Measurements from ENCODE around the gene TMEM179B.
"Not testable (repeated sequence)": the region's sequence is repeated elsewhere in the genome, so short reads cannot be mapped to it uniquely, and the experiment has no call there.

TMEM179B gene

DNA sequence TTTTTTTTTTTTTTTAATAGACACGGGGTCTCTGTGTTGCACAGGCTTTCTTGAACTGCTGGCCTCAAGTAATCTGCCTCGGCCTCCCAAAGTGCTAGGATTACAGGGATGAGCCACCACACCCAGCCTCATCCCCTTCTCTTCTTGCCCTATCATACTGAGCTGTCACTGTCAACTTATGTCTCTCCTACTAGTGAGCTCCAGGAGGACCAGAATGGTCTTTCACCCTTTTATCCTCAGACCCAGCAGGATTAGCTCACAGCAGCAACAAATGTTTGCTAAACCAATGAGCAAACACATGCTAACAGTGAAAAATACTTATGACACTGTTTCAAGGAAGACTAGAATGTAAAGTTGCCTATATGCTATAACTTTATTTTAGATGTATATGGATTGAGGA, 24.5 kb downstream of the TMEM179B start:
- H3K36me3 ChIP-seq (ENCODE audit: control insufficient read depth, insufficient read depth, low read length): no peaks in the 10 kb centered on the region
- no peak overlapping the region for H2BK5ac ChIP-seq (ENCODE audit: low read length)
- H4K8ac ChIP-seq (ENCODE audit: low read depth, low read length): no peak overlapping the region
- no peak overlapping the region for H3K56ac ChIP-seq (ENCODE audit: low read length)
- no peak overlapping the region for H3K18ac ChIP-seq (ENCODE audit: low read length)
- no peaks in the 10 kb centered on the region for H3K4me1 ChIP-seq (ENCODE audit: control insufficient read depth, low read depth, low read length)
- H2BK120ac ChIP-seq (ENCODE audit: low read depth, low read length): no peak overlapping the region
- H2AK5ac ChIP-seq (ENCODE audit: low read length): no peak overlapping the region
- no peak overlapping the region for H4K5ac ChIP-seq (ENCODE audit: low read length)
- H3K4me2 ChIP-seq (ENCODE audit: low read length): no peak overlapping the region
- no peak overlapping the region for H2BK15ac ChIP-seq (replicated peaks; ENCODE audit: low read depth)
- H3K79me1 ChIP-seq (ENCODE audit: low read length): no peaks in the 10 kb centered on the region
- DNase-seq: no peak
- H3K4me3 ChIP-seq (ENCODE audit: low read length): no peak overlapping the region
- H3K79me2 ChIP-seq (ENCODE audit: control insufficient read depth, insufficient read depth, low read length): no peaks in the 10 kb centered on the region
- H3K27ac ChIP-seq (ENCODE audit: low read depth, low read length): no peak overlapping the region
- no peak overlapping the region for H3K23ac ChIP-seq (ENCODE audit: low read length)
- no peaks in the 10 kb centered on the region for H3K27me3 ChIP-seq (ENCODE audit: insufficient read depth, low read length, poor library complexity)
- H3K4ac ChIP-seq (ENCODE audit: low read depth, low read length): no peak overlapping the region
- no CpG with 5 or more reads among the region's 2 CpGs for WGBS (ENCODE audit: extremely low coverage, insufficient coverage, low lambda C conversion rate)
- H3K9ac ChIP-seq (ENCODE audit: low read length): no peak overlapping the region

DNA sequence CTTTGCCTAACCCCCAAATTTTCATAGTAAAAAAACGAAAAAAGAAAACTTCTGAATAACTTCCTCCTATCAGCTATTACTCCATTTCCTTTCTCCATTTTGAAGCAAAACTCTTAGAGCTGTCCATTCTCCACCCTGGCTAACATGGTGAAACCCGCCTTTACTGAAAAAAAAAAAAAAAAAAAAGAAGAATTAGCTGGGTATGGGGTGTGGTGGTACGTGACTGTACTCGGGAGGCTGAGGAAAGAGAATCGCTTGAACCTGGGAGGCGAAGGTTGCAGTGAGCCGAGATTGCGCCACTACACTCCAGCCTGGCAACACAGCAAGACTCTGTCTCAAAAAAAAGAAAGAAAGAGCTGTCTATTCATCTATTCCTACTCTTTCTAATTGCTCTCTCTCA, 29.4 kb downstream of the TMEM179B start:
- Histone ChIP-seq H3K36me3 (ENCODE audit: control insufficient read depth, insufficient read depth, low read length) (no peaks in the 10 kb centered on the region), H2AK5ac (ENCODE audit: low read length) (no peak overlapping the region), H2BK5ac (ENCODE audit: low read length) (no peak overlapping the region), H3K79me1 (ENCODE audit: low read length) (no peaks in the 10 kb centered on the region), H3K23ac (ENCODE audit: low read length) (no peak overlapping the region), H3K27me3 (ENCODE audit: insufficient read depth, low read length, poor library complexity) (no peaks in the 10 kb centered on the region), H3K56ac (ENCODE audit: low read length) (no peak overlapping the region), H3K4ac (ENCODE audit: low read depth, low read length) (no peak overlapping the region), H4K5ac (ENCODE audit: low read length) (no peak overlapping the region), H3K4me3 (ENCODE audit: low read length) (no peak overlapping the region), H3K4me2 (ENCODE audit: low read length) (no peak overlapping the region), H3K79me2 (ENCODE audit: control insufficient read depth, insufficient read depth, low read length) (no peaks in the 10 kb centered on the region), H3K4me1 (ENCODE audit: control insufficient read depth, low read depth, low read length) (no peaks in the 10 kb centered on the region), H3K27ac (ENCODE audit: low read depth, low read length) (no peak overlapping the region), H2BK15ac (replicated peaks; ENCODE audit: low read depth) (no peak overlapping the region), H2BK120ac (ENCODE audit: low read depth, low read length) (no peak overlapping the region), H4K8ac (ENCODE audit: low read depth, low read length) (no peak overlapping the region), H3K18ac (ENCODE audit: low read length) (no peak overlapping the region), H3K9ac (ENCODE audit: low read length) (no peak overlapping the region)
- no CpG with 5 or more reads among the region's 8 CpGs for WGBS (ENCODE audit: extremely low coverage, insufficient coverage, low lambda C conversion rate)
- no peak for DNase-seq

DNA sequence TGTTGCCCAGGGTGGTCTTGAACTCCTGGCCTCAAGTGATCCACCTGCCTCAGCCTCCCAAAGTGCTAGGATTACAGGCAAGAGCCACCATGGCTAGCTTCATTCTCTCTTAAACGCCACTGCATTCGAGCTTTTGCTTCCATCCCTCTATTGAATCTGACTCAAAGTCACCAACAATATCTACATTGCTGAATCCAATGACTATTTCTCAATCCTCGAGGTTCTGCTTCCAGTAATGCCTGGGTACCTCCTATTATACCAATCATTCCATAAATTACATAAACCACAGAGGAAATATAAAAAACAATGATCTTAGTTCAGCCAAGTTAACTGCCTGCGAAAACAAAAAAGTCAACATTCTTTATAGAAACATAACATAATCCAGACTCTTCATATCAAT, 29.9 kb downstream of the TMEM179B start:
- no peaks in the 10 kb centered on the region for H3K79me1 ChIP-seq (ENCODE audit: low read length)
- no peak overlapping the region for H3K4me2 ChIP-seq (ENCODE audit: low read length)
- H3K9ac ChIP-seq (ENCODE audit: low read length): no peak overlapping the region
- H3K27ac ChIP-seq (ENCODE audit: low read depth, low read length): no peak overlapping the region
- H2BK120ac ChIP-seq (ENCODE audit: low read depth, low read length): no peak overlapping the region
- no CpG with 5 or more reads among the region's 4 CpGs for WGBS (ENCODE audit: extremely low coverage, insufficient coverage, low lambda C conversion rate)
- H4K5ac ChIP-seq (ENCODE audit: low read length): no peak overlapping the region
- H3K4me3 ChIP-seq (ENCODE audit: low read length): no peak overlapping the region
- no peak overlapping the region for H2BK5ac ChIP-seq (ENCODE audit: low read length)
- no peak overlapping the region for H2BK15ac ChIP-seq (replicated peaks; ENCODE audit: low read depth)
- no peak for DNase-seq
- no peak overlapping the region for H2AK5ac ChIP-seq (ENCODE audit: low read length)
- H3K4me1 ChIP-seq (ENCODE audit: control insufficient read depth, low read depth, low read length): no peaks in the 10 kb centered on the region
- no peaks in the 10 kb centered on the region for H3K79me2 ChIP-seq (ENCODE audit: control insufficient read depth, insufficient read depth, low read length)
- no peak overlapping the region for H3K18ac ChIP-seq (ENCODE audit: low read length)
- no peak overlapping the region for H4K8ac ChIP-seq (ENCODE audit: low read depth, low read length)
- no peak overlapping the region for H3K23ac ChIP-seq (ENCODE audit: low read length)
- H3K4ac ChIP-seq (ENCODE audit: low read depth, low read length): no peak overlapping the region
- H3K27me3 ChIP-seq (ENCODE audit: insufficient read depth, low read length, poor library complexity): no peaks in the 10 kb centered on the region
- H3K36me3 ChIP-seq (ENCODE audit: control insufficient read depth, insufficient read depth, low read length): no peaks in the 10 kb centered on the region
- H3K56ac ChIP-seq (ENCODE audit: low read length): no peak overlapping the region

DNA sequence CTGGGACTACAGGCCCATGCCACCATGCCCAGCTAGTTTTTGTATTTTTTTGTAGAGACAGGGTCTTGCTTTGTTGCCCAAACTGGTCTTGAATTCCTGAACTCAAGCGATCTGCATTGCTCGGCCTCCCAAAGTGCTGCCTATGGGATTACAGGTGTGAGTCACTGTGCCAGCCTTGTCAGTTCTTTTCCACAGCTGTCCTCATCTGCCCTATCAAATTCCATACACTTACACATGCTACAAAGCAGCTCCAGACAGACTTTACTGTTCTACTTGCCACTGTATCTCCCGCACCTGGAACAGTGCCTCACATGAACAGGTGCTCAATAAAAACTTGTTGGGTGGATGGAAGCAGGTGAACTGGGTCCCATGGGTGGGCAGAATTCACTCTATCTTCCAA, 36.5 kb downstream of the TMEM179B start:
- H3K36me3 ChIP-seq (ENCODE audit: control insufficient read depth, insufficient read depth, low read length): peaks cover 10% of the 10 kb centered on the region
- no CpG with 5 or more reads among the region's 3 CpGs for WGBS (ENCODE audit: extremely low coverage, insufficient coverage, low lambda C conversion rate)

GRCh38 chr11:62828130-62828529, 40.9 kb downstream of the TMEM179B start:
- not testable (repeated sequence) for H3K56ac ChIP-seq (ENCODE audit: low read length); H4K8ac ChIP-seq (ENCODE audit: low read depth, low read length); H3K79me1 ChIP-seq (ENCODE audit: low read length); H2BK120ac ChIP-seq (ENCODE audit: low read depth, low read length); H4K5ac ChIP-seq (ENCODE audit: low read length); H3K4ac ChIP-seq (ENCODE audit: low read depth, low read length); H3K27ac ChIP-seq (ENCODE audit: low read depth, low read length); H3K4me3 ChIP-seq (ENCODE audit: low read length); H3K36me3 ChIP-seq (ENCODE audit: control insufficient read depth, insufficient read depth, low read length); H3K9ac ChIP-seq (ENCODE audit: low read length); H3K23ac ChIP-seq (ENCODE audit: low read length); H3K18ac ChIP-seq (ENCODE audit: low read length); H2AK5ac ChIP-seq (ENCODE audit: low read length); H3K4me1 ChIP-seq (ENCODE audit: control insufficient read depth, low read depth, low read length); H2BK5ac ChIP-seq (ENCODE audit: low read length); H3K27me3 ChIP-seq (ENCODE audit: insufficient read depth, low read length, poor library complexity); H3K4me2 ChIP-seq (ENCODE audit: low read length); H2BK15ac ChIP-seq (replicated peaks; ENCODE audit: low read depth); DNase-seq
- no CpG with 5 or more reads among the region's 8 CpGs for WGBS (ENCODE audit: extremely low coverage, insufficient coverage, low lambda C conversion rate)
- H3K79me2 ChIP-seq (ENCODE audit: control insufficient read depth, insufficient read depth, low read length): peaks cover 11% of the 10 kb centered on the region

More for the DNA sequence above, 36.5 kb downstream of the TMEM179B start:
- H3K56ac ChIP-seq (ENCODE audit: low read length): no peak overlapping the region
- H2BK5ac ChIP-seq (ENCODE audit: low read length): no peak overlapping the region
- no peak overlapping the region for H4K5ac ChIP-seq (ENCODE audit: low read length)
- H3K18ac ChIP-seq (ENCODE audit: low read length): no peak overlapping the region
- no peak overlapping the region for H2BK120ac ChIP-seq (ENCODE audit: low read depth, low read length)
- H4K8ac ChIP-seq (ENCODE audit: low read depth, low read length): no peak overlapping the region
- DNase-seq: no peak
- H3K4me2 ChIP-seq (ENCODE audit: low read length): no peak overlapping the region
- H3K4ac ChIP-seq (ENCODE audit: low read depth, low read length): no peak overlapping the region
- no peak overlapping the region for H2BK15ac ChIP-seq (replicated peaks; ENCODE audit: low read depth)
- no peaks in the 10 kb centered on the region for H3K79me2 ChIP-seq (ENCODE audit: control insufficient read depth, insufficient read depth, low read length)
- H3K23ac ChIP-seq (ENCODE audit: low read length): no peak overlapping the region
- no peaks in the 10 kb centered on the region for H3K27me3 ChIP-seq (ENCODE audit: insufficient read depth, low read length, poor library complexity)
- no peak overlapping the region for H3K27ac ChIP-seq (ENCODE audit: low read depth, low read length)
- H3K9ac ChIP-seq (ENCODE audit: low read length): no peak overlapping the region
- H2AK5ac ChIP-seq (ENCODE audit: low read length): no peak overlapping the region
- H3K79me1 ChIP-seq (ENCODE audit: low read length): peaks cover 2% of the 10 kb centered on the region
- H3K4me3 ChIP-seq (ENCODE audit: low read length): no peak overlapping the region
- no peaks in the 10 kb centered on the region for H3K4me1 ChIP-seq (ENCODE audit: control insufficient read depth, low read depth, low read length)

DNA sequence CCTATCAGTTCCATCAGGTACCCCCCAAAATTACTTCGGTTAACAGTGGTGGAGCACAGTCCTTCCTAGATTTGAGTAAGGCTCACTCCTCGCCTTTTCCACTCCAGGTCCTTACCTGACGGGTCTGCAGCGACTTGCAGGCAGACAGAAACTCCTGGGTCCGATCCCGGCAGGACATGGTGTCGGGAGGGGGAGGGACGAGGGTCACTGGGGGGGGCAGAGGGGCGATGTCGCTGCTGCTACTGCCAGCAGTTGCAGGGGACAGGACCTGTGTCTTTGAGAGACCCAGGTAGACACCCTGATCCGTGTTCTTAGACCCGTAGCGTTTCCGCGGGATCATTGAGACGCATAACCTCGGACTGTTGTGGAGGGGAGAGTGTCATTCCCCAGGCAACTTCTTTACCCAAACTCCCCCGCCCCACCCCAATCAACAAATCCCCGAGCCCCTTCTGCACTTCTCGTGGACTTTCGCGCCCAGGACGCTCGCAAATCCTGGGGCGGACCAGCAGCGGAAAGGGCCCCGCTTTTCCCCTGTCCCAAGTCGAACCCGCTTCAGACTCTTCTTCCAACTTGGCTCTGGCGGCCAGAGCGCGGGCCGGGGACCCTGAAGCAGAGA, 43.8 kb downstream of the TMEM179B start:
- Histone ChIP-seq H2AK5ac (ENCODE audit: low read length) (no peak overlapping the region), H3K4ac (ENCODE audit: low read depth, low read length) (no peak overlapping the region), H3K18ac (ENCODE audit: low read length) (peak overlapping the region; percentile 91), H3K79me1 (ENCODE audit: low read length) (peaks cover 13% of the 10 kb centered on the region), H3K4me1 (ENCODE audit: control insufficient read depth, low read depth, low read length) (no peaks in the 10 kb centered on the region), H4K8ac (ENCODE audit: low read depth, low read length) (no peak overlapping the region), H2BK15ac (replicated peaks; ENCODE audit: low read depth) (no peak overlapping the region), H3K79me2 (ENCODE audit: control insufficient read depth, insufficient read depth, low read length) (peaks cover 13% of the 10 kb centered on the region), H3K9ac (ENCODE audit: low read length) (peak overlapping the region; percentile 90), H3K23ac (ENCODE audit: low read length) (no peak overlapping the region), H3K4me2 (ENCODE audit: low read length) (peak overlapping the region; percentile 90), H2BK5ac (ENCODE audit: low read length) (peak overlapping the region; percentile 80), H3K4me3 (ENCODE audit: low read length) (peak overlapping the region; percentile 90), H3K27me3 (ENCODE audit: insufficient read depth, low read length, poor library complexity) (no peaks in the 10 kb centered on the region), H2BK120ac (ENCODE audit: low read depth, low read length) (no peak overlapping the region), H4K5ac (ENCODE audit: low read length) (no peak overlapping the region), H3K27ac (ENCODE audit: low read depth, low read length) (peak overlapping the region; percentile 92), H3K56ac (ENCODE audit: low read length) (peak overlapping the region; percentile 95), H3K36me3 (ENCODE audit: control insufficient read depth, insufficient read depth, low read length) (peaks cover 8% of the 10 kb centered on the region)
- WGBS (ENCODE audit: extremely low coverage, insufficient coverage, low lambda C conversion rate): no CpG with 5 or more reads among the region's 33 CpGs
- peak; percentile 87 for DNase-seq

Data from mesendoderm (in vitro differentiated cells).